G401.6 (cell line): Measurements from ENCODE around the gene PTGIS.
"Not testable (repeated sequence)": the region's sequence is repeated elsewhere in the genome, so short reads cannot be mapped to it uniquely, and the experiment has no call there.

ENCODE experiments used
- FAIRE-seq: peaks from 2 replicates; lab custom pipeline; 2012; peaks lifted over from hg19 to GRCh38; lab: Jason Lieb, UNC

The PTGIS gene

DNA sequence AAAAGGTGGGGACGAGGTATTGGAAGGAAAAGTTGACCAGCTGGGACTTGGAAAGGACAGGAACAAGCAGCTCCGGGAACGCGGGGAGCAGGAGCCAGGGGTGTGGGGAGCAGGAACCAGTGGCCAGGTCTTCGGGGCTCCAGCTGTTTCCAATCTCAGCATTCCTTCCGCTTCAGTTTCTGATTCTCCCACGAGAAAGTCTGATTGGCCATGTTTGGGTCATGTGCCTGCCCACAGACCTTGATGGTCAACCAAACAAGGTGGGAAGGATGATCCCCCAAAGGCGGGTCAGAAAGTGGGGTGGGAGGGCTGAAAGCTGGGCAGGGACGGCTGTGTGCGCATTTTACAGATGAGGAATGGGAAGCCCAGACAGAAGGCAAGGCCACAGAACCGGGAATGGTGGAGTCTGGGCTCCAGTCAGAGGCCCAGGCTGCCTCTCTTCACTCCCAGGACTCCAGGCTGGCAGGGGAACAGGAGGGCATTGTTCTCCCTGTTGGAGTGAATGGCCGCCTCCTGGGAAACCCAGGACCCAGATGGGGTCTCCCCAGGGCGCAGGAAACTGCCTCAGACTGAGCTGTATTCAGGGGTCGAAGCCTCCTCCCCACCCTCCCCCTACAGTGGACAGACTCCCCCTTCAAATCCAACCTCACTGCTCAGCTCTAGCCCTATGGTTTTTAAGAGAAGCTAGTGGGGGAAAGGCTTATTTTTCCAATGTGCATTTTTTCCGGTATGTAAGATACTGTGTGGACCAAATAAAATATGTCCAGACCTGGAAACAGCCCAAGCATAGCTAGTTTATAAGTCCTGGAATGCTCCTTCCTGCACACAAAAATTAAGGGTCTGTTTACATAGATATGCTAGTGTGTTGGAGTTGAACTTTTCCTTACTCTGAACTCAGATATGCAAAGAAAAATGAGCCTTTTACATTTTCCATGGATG lies 12.2 kb upstream of the PTGIS start:
- no peak for FAIRE-seq

- no peak for FAIRE-seq
Observed at GRCh38 chr20:49579195-49579594, 11.3 kb upstream of the PTGIS start.

DNA sequence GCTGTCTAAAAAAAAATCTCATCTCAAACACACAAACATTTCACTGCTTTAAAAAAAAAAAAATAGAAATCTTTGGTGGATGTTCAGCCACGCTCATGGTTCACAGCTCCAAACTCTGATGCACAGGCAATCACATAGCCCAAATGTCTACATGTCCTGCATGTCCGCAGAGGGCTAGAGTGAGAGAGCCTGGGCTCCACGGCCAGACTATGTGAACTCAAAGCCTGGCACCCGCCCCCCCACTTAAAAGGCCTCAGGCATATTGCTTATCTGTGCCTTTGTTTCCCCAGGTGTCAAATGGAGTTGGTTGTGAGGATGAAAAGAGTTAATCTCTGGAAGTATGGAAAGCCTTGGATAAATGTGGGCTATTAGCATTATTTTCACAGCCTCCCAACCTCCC lies 10.5 kb upstream of the PTGIS start:
- no peak for FAIRE-seq

- FAIRE-seq = no peak
Observed at GRCh38 chr20:49575551-49576060, 7.7 kb upstream of the PTGIS start.

DNA sequence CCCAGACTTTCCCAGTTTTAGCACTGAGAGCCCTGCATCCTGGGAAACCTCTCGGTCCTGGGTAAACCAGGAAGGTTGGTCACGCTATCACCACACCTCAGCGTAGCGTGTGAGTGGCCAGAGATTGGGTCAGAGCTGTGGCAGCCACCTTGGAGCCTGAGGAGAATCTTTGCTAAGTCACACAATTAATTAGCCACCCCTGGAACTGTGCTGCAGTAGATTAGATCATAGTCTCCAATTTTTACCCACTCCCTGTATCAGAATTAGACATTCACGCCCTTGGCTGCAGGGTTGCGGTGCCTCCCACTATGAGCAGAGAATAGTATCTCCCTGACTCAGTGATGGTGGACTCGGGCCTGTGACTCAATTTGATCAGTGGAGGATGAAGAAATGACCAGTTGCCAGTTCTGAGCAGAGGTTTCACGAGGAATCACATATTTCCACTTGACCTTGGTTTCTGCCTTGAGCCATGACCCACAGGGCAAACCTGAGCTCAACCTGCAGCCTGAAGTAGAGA lies 6.0 kb upstream of the PTGIS start:
- no peak for FAIRE-seq

DNA sequence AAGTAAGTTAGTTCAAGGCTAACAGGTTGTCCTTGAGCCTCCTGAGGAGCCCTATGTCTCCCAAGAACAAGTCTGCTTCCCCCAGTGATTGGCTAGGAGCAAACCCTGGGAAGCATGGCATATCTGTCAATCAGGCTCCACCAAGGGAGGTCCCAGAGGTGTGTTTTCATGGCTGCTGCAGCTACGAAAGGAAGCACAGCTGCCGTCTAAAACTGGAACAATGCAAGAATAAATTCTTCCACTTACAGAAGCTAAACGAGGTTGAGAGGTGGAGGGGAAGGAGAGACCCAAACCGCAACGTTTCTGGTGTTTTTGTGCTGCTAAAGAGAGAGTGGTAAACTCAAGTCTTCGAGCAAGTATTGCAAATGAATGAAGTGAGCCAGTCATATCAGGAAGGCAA lies 4.9 kb upstream of the PTGIS start:
- no peak for FAIRE-seq

DNA sequence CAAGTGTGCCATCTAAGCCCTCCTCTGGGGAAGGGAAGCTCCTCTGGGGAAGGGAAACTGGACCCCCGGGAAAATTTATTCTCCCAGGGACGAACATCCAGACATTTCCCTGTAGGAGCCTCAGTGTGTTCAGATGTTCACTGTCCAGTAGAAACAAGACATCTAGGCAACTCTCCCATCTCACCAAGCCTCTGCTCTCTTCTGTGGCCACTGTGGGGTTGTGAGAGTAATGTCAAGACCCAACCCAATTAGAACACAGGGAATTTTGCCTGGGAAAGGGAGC lies 3.6 kb upstream of the PTGIS start:
- FAIRE-seq = no peak

DNA sequence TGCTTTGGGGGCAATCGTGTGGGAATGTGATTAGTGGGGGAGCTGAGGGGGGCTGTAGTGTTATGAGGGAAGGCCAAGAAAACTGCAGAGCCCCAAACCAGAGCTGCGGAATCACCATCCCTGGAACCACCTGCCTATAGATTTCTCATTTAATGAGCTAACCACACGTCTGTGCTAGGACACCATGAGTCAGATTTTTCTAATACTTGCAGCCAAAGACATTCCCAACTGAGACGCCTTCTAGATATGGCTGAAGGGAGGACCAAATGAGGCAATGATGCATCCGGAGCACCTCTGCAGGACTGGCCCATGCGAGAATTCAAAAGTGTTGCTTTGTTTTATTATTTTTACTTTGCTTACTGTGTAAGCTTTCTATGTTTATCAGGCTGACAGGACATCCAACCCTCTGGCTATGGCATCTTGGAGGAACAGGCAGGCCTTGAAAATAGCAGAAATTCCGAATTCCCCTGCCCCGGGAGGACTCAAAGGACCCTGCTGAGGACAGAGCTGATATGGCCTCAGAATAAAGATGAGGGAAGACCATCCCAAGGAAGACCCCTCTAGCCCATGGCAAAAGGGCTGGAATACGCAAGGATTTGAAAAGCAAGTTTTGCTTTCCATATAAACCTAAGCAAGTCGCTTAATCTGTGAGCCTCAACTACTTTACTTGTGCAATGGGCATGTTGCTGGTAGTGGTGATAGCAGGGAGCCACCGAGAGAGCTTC lies 3.1 kb upstream of the PTGIS start:
- no peak for FAIRE-seq

DNA sequence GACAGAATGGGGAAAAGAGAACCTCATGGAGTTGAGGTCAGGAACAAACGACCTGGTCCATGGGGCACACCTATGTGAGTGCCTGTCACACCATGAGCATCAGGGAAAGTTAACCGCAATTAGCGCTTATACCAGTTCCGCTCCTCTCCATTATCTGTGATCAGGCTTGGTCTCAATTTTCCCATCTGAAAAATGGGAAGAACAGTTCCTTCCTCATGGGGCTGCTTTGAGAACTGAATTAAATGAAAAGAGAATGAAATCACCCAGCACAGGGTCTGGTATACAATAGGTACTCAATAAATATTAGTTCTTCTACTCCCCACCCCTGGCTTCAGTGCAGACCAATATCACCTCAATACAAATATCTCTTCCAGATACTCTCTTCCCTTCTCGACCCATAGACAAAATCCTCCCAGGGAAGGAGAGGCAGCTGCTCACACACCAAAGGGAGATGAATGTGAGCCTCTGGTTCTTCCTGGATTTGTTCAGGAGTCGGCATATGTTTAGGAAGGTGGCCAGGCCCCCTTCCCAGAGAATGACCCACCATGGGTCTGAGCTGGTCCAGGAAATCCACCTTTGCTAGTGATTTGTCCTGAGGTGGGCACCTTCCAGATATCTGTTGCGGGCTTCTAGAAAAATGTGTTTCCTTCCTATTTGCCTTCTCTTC lies 2.4 kb upstream of the PTGIS start:
- no peak for FAIRE-seq

DNA sequence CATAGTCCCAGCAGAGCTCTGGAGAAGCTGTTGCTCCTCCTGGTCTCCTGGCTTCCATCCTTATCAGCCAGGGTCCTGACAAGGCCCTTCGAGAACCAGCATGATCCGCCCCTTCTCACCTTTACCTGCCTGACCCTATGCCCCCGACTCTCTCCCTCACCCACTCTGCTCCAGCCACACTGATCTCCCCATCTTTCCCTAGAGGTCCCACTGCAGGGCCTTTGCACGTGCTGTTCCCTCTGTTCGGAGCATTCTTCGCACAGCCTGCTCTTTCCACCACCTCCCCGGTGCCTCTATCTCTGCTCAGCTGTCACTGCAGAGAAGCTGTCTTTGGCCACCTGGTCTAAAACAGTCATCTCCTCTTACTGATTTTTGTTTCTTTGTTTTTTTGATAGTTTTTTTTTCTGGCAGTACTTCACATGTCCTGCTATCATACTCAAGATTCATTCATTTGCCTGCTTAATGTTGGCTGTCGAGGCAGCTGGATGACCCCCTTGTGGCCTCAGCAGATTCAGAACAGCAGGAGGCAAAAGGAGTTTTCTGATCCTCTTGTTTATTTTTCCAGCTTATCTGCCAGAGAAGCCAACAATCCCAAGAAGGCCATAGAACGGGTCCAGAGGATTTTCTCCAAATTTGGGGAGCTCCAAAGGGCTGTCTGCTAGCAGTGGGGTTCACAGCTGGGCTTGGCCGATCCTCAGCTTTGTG lies 1.6 kb upstream of the PTGIS start:
- no peak for FAIRE-seq

- no peak for FAIRE-seq
Observed at GRCh38 chr20:49568278-49569151, 578 bp upstream of the PTGIS start.

DNA sequence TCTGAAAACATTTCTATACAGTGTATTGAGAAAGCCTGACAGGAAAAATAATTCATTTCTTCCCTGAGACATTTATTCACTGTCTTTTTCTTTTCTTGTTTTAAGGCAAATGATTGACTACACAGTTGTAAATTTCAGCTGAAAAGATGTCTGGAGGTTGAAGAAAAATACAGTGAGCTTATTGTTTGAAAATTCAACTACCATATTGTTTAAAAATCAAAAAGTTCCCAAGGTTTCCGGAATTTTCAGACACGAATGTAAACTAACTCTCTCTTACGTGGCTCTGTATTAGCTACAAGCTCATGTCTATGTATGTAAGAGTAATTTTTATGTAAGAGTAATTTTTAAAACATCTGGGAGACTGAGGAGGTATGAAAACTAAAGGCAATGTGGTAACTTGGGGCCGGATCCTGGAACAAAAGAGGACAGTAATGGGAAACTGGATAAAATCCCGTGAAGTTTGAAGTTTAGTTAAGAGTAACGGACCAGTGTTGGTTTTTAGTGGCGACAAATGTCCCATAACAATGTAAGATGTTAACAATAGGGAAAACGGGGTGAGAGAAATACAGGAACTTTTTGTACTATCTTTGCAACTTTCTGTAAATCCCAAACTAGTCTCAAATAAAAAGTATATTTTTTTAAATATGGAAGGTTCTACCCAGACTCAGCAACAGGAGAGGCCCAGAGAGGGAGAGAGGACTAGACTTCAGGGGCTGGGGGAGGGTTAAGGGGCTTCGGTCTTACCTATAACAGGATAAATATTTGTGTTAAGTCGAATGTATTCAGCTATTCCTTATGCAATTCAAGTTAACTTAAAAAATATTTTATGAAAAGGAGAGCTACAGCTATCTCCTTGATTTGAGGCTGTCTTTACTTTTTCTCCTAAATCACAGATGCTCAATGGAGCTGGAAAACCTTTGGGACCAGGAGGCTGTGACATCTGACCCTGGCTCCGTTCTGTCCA lies 1.3 kb downstream of the PTGIS start:
- FAIRE-seq = no peak

GRCh38 chr20:49564991-49565390 lies 2.9 kb downstream of the PTGIS start:
- not testable (repeated sequence) for FAIRE-seq

DNA sequence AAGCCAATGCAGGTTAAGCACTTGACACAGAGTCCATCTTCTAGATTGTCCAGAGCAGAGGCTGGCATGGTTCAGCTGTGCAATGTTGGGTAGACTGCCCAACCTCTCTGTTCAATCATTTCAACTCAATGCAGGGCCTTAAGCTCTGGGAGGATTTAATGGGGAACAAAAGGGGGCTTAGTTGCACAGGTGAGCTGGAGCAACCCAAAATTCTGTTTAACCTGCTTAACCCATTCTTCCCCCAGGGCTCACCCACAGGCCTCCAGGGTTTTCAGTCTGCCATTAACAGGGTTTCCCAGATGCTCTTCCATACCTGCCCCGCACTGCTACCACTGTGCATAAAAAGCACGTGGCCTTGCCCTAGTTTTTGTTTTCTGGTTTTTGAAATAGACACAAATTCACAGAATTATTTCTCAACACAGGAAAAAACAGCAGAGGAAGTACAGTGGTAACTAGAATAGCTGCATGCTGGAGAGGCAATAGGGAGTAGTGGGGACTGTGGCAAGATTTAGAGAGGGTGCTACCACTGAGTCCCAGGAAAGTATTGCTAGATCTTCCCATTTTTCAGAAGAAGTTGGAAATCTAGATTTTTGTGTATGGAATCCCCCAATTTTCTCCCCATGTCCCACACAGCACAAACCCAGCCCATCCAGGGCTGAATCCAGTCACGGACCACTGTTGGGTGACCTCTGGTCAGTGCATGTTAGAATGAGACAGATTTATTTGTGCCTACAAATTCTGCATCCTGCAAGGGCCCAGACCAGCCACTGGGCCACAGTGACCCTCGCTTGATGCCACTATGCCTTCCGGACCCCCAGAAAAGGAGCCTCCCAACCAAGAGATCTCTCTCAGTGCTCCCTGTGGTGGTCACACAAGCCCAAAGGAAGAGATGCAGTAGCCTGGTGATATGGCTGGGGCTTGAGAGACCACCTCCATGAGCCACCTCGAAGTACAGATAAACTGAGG lies 4.6 kb downstream of the PTGIS start:
- no peak for FAIRE-seq

- no peak for FAIRE-seq
Observed at GRCh38 chr20:49562311-49563014, 5.5 kb downstream of the PTGIS start.

GRCh38 chr20:49561806-49562205 lies 6.1 kb downstream of the PTGIS start:
- FAIRE-seq = no peak

DNA sequence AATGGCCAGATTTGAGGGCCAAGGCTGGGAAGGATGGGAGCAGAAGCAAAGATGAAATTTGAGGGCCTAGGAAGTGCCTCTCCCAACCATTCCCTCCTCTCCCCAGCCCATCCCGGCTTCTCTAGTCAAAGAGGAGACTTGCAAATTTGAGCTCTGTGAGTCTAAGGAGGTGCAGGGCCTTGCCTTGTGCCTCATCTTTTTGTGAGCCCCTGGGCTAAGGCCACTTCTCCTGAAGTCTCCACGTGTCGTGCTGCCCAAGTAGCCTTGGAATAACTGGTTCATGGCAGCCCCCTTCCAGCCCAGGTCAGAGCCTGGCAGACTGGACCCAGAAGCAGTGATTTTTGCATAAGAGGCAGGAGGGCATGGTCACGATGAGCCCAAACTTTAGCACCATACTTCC lies 6.7 kb downstream of the PTGIS start:
- FAIRE-seq = no peak

- no peak for FAIRE-seq
Observed at GRCh38 chr20:49560646-49561045, 7.3 kb downstream of the PTGIS start.
